GM23338 (cell line): ENCODE results near the gene TRPC6.

Source experiments
- CREB1 ChIP-seq: fragments of 250-450 bp; sonication (Bioruptor Pico); IDR thresholded peaks from 2 replicates; pipeline ENCODE4 v1.5.0; 2020; ENCODE audit warnings: low read depth, mild to moderate bottlenecking, moderate library complexity
- CTCF ChIP-seq, 2 experiments: fragments of 200-600 bp in 1 of 2; sonication (generic) in 1 of 2; conservative IDR thresholded peaks; 2 replicates each; pipeline versions ENCODE4 v1.5.1 to v1.6.1; 2016 to 2017; ENCODE audit warnings: antibody characterized with exemption in 2 of 2, low read depth in 2 of 2, mild to moderate bottlenecking in 2 of 2, moderate library complexity in 1 of 2
- EZH2 ChIP-seq: fragments of 200-600 bp; sonication (generic); IDR thresholded peaks from one replicate; pipeline ENCODE4 v1.8.0; 2017; ENCODE audit warnings: antibody characterized with exemption, mild to moderate bottlenecking, low read depth; ENCODE audit not compliant: unreplicated experiment
- ZNF462 ChIP-seq: fragments of 250-450 bp; sonication (Bioruptor Pico); IDR thresholded peaks from 2 replicates; pipeline ENCODE4 v1.5.0; 2020; ENCODE audit warnings: mild to moderate bottlenecking, moderate library complexity

- TF ChIP-seq CTCF (conservative IDR thresholded peaks at IDR 0.05; ENCODE audit: low read depth in 2 of 2) = no peak
- TF ChIP-seq EZH2 = no peak
- TF ChIP-seq CREB1 (CRISPR knock-in tag) = no peak
- TF ChIP-seq ZNF462 (CRISPR knock-in tag) = no peak
Observed at GRCh38 chr11:101612481-101612880, 28.7 kb upstream of the TRPC6 start.
